Measurements from ENCODE around the gene KRT85.
"Not testable (repeated sequence)": the region's sequence is repeated elsewhere in the genome, so short reads cannot be mapped to it uniquely, and the experiment has no call there.

The KRT85 gene

DNA sequence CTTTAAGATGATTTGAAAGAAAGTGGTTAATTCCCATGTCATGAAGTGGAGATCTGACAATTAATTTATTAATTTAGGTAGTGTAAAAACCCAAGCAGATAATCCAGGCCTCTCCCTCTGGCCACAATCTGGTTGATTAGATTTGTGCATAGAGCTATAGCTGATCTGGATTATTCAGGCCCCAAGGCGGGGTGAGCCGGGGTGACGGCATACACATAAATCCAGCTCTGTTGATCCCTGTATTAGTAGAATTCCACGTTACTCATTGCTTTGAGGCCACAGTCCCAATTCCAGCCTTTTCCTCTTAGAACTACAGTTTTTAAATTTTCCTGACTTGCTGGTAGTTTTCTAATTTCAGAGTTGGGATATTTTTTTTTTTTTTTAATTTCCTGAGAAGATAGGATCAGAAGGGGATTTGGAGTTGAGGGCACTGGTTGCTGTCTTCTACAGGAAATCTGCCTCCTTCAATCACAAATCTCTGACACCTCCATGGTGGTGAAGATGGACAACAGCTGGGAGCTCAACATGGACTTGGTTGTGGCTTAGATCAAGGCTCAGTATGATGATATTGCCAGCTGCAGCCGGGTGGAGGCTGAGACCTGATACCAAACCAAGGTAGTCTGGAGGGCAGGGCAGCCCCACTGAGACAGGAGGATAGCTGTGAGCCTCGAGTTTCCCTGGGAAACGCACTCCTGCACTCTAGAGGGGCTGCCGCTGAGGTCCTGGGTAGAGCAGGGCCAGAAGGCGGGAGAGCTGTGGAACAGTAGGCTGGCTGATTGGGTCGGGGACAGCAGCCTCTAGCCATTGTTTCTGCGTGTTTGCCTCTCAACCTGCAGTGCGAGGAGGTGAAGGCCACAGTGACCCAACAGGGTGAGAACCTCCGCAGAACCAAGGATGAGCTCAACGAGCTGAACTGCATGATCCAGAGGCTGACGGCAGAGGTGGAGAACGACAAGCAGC, 19.4 kb downstream of the KRT85 start:
- DNase-seq (ENCODE audit: low spot score), result no peak

DNA sequence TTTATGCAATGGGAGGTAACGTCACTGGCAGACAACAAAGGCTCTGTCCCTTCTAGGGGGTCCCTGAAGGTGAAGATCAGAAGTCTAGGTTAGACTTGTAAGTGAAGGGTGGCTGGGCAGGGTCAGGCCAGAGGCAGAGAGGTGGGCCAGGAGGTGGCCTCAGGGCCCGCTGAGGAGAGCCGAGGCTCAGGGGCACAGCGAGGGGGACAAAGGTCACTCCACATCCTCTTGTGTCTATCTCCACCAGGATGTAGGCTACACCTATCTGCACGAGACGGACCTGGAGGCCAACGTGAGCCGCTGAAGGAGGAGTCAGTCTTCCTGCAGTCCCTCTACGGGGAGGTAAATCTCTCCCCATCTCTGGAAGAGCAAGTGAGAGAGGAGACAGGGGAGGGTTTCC, 20.3 kb downstream of the KRT85 start:
- no peak for DNase-seq (ENCODE audit: low spot score)

DNA sequence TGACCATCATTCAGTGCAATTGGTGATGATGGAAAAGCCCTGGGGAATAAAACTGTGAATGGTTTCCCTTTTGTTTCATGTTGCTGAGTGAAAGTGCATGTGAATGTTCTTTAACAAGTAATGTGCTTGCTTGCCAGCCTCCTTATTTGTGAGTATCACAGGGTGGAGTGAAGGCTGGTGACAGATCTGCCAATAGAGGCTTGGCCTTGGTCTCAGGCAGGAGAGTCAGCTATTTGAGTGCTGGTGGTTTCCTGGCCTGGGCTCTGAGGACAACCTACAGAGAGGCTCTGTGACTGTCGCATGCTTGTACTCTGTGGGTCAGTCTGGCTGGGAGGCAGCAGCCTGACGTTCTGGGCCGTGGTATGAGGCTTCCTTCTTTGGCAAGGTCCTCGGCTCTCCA, 20.7 kb downstream of the KRT85 start:
- DNase-seq (ENCODE audit: low spot score), result no peak

DNA sequence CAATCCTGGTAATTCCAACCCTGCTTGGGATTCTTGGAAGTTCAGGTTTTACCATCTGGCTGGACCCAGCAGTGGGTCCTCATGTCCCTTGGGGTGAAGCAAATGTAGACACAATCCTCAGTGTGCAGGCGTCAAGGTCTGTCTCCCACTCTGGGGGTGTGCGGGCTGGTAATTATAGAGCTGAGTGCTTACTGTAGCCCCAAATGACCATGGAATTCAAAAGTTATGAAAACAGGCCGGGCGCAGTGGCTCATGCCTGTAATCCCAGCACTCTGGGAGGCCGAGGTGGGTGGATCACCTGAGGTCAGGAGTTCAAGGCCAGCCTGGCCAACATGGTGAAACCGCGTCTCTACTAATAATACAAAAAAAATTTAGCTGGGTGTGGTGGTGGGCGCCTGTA, 22.2 kb downstream of the KRT85 start:
- not testable (repeated sequence) for DNase-seq (ENCODE audit: low spot score)

DNA sequence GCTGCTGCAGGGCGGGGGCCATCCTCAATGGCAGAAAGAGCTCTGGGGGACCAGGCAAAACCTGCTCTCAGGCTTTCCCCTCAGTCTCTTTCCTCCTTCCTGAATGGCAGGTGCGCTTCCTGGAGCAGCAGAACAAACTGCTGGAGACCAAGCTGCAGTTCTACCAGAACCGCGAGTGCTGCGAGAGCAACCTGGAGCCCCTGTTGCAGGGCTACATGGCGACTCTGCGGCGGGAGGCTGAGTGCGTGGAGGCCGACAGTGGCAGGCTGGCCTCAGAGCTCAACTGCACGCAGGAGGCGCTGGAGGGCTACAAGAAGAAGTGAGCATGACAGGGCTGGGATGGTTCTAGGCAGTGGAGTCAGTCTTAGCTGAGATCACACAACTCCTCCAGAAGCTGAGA, 23.2 kb downstream of the KRT85 start:
- no peak for DNase-seq (ENCODE audit: low spot score)

DNA sequence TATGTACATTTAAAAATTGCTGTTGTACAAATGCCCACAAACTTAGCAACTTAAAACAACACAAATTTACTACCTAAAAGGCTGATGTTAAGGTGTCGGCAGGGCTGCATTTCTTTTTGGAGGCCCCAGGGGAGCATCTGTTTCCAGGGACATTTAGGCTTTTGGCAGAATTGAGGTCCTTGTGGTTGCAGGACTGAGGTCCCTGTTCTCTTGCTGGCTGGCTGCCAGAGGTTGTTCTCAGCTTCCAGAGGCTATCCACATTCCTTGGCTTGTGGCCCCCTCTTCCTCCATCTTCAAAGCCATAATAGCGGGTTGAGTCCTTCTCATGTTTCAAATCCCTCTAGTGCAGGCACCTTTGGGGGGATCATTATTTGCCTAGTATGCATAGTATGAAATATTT, 23.7 kb downstream of the KRT85 start:
- no peak for DNase-seq (ENCODE audit: low spot score)

DNA sequence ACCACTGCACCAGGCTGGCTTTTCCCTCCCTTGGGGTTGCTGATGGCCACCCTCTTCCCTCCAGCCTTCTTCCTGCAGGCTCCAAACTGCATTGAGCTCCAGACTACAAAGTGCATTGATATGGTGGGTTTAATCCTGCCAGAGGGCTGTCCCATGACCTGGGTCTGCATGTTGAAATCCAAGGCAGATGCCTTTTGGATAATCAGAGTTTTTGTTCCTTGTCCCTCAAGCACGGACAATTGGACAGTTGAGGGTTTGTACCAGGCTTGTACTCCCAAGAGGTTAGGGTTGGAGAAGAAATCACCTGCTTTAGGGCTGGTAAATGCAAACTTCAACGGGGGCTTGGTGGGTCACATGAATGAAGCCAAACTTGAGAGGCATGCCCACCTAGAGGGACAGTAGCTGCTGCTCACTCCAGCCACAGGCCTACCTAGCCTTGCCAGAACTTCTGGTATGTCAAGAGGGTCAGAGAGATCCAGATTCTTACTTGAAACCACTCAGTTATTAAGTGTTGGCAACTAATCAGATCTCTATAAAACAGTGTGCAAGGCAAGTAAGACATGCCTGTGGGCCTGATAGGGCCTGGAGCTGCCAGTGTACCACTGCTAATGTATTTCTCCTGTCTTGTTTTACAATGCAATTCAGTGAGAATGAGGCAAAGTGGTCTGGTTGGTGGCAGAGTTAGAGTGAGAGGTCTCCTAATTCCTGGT, 24.3 kb downstream of the KRT85 start:
- no peak for DNase-seq (ENCODE audit: low spot score)

DNA sequence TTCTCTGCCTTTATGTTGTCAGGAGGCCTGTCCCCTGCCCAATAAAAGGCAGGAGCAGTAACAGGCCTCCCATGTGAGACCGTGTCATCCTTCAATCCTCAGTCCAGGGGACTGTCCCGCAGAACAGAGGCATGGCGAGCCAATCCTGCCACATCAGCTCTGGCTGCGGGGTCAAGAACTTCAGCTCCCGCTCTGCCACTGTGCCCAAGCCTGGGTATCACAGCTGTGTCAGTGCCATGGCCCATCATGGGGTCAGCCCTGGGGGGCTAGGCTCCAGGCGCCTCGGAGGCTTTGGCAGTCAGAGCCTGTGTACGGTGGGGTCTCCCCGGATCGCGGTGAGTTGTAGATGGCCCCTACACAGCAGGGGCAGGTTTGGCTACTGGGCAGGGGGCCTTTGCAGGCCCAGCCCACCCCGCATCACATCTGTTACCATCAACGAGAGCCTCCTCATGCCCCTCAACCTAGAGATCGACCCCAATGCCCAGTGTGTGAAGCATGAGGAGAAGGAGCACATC, 26.2 kb downstream of the KRT85 start:
- no peak for DNase-seq (ENCODE audit: low spot score)

DNA sequence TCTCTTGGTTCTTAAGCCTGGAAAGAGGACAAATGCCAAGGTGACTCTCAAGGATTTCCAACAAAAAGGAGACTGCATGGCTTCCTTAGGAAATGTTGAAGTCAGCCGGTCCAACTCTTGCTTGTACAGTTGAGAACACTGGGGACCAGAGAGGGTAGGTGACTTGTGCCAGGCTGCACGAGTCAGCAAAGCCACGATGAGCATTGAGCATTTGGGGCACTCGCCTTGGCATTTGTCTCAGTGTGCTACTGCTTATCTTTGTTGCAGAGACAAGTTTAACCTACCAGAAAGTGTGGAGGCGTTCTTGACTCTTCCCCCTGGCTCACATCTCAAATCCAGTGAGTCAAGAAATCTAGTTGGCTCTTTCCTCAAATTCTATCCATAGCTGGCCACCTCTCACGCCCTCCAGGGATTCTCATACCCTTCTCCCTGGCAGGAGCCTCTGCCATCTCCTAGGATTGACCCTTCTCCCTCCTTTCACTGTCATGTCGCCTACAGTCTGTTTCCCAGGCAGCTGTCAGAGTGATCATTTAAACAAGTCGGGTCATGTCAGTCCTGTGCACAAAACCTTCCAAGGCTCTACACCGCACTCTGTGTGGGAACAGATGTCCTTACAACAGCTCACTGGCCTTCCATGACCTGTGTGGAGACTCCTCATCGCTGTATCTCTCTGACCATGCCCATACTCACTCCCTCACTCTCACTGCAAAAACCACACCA, 28.9 kb downstream of the KRT85 start:
- DNase-seq (ENCODE audit: low spot score), result no peak

DNA sequence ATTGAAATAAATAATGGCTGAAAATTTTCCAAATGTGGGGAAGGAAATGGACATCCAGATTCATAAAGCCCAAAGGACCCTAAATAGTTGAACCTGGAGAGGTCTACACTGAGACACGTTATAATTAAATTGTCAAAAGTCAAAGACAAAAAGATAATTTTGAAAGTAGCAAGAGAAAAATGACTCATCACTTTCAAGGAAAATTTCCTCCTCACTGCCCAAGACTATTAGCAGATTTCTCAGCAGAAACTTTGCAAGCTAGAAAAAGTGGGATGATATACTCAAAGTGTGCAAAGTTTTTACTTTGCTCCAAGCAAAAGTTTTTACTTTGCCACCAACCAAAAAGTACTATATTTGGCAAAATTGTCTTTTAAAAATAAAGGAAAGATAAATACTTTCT, 30.2 kb downstream of the KRT85 start:
- DNase-seq (ENCODE audit: low spot score), result no peak

DNA sequence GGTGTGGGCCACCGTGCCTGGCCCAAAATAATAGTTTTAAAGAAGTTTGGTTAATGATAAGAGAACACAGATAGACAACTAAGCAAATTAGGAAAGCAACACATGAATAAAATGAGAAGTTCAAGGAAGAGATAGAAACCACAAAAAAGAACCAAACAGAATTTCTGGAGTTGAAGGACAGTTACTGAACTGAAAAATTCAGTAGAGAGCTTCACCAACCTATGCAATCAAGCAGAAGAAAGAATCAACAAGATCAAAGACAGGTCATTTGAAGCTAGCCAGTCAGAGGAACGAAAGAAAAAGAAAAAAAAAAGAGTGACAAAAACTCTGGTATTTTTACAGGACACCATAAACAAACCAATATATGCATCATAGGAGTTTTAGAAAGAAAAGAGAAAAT, 30.6 kb downstream of the KRT85 start:
- no peak for DNase-seq (ENCODE audit: low spot score)

DNA sequence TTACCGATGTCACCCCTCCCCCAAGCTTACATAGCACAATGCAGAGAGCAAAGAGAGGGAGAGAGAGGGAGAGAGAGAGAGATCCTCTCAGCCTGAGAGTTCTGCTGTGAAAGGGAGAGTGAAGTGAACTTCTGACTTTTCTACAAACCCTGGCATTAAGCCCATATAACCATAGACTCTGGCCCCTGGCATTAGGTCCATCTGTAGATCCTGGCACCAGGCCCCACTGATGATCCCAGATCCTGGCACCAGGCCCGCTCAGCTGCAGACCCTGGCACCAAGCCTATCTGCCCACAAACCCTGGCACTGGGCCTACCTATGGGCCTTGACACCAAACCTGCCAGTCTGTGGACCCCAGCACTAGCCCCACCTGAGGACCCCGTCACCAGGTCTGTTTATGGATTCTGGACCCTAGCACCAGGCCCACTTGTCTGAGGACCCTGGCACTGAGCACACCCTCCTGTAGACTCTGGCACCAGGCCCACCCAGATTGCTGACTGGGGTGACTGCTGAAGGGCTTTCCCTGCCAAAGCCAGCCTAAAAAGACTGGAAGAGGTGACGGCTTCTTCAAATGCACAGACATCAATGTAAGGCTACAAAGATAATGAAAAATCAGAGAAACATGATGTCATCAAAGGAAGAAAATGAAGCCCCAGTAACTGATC, 31.6 kb downstream of the KRT85 start:
- DNase-seq (ENCODE audit: low spot score), result no peak

DNA sequence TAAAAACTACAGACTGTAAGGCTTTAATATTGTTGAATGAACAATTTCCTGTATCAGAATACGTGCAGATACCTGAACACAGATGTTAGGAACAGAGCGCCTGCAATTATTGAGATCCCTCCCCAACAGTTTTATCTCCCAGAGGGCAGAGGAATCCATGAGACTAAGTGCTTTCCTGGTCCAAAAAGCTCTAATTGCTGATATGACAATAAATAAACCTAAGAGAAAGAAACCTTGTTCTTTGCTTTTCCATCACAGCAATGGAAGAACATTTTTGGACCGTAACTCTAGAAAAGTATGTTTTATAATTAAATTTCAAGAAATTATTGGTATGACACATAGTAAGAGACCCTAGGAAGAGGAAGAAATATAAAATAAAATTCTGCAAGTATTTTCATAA, 33.1 kb downstream of the KRT85 start:
- DNase-seq (ENCODE audit: low spot score), result no peak

DNA sequence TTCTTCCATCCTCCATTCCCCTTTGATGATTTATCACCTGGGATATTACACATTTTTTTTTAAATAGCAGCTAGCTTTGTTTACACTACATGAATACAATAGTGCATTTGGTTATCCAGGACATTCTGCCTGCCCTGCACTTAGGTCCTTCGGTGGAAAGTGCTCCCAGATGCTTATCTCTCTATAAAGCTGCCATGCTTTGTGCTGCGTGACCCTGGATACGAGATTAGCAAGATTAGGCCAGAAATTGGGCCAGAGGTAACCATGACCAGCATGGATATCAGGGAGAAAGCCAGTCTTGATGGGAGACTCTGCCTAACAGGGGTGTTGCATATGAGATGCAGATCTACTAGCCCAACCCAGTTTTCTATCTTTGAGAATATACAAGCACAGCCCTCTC, 34.0 kb downstream of the KRT85 start:
- no peak for DNase-seq (ENCODE audit: low spot score)

DNA sequence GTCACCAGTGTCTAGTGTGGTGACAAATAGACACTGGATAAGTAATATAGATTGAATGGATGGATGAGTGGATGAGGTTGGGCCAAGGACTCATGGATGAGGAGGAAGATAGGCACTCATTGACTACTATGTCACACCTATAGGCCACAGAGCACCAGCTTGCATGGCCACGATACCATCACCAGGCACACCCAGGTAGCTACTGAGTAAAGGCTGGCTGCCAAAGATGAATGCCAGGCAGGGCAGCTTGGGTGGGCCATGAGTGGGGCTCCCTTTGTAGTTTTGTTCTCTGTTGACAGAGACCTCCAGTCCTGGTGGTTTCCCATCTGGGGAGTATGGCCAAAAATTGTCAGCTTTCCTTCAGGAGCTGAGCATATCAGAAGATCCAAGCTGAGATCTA, 34.9 kb downstream of the KRT85 start:
- DNase-seq (ENCODE audit: low spot score), result no peak

DNA sequence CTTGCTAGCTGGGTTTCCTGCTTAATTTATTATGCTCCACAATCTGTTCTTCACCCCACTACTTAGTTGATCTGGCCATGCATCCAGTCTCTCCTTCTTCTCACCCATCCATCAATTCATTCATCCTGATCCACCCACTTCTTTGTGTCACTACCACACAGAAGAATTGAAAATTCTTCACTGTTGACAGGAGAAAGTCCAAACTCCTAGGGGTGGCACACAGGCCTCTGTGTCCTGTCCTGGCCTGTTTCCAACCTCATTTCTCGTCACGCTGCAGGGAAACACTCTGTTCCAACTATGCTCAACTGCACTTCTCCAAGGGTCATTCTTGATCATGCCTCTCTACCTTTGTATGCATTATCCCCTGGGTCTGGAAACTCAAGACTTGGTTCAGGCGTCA, 35.4 kb downstream of the KRT85 start:
- no peak for DNase-seq (ENCODE audit: low spot score)

DNA sequence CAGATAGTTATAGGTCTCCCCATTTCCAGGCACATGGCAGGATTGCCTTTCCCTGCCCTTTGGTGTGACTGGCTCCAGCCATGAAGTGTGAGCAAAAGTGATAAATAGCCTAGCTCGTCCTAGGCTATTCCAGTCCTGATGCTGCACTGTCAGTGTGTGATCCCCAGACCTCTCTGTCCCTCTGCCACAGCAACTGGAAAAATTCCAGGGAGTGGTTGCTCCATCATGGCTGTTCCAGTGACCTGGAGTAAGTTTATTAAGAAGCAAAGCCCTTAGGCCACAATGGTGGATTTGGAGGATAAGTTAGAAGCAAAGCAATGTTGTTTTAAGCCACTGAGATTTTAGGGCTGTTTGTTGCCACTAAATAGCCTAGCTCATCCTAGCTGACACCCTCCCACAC, 36.2 kb downstream of the KRT85 start:
- no peak for DNase-seq (ENCODE audit: low spot score)

DNA sequence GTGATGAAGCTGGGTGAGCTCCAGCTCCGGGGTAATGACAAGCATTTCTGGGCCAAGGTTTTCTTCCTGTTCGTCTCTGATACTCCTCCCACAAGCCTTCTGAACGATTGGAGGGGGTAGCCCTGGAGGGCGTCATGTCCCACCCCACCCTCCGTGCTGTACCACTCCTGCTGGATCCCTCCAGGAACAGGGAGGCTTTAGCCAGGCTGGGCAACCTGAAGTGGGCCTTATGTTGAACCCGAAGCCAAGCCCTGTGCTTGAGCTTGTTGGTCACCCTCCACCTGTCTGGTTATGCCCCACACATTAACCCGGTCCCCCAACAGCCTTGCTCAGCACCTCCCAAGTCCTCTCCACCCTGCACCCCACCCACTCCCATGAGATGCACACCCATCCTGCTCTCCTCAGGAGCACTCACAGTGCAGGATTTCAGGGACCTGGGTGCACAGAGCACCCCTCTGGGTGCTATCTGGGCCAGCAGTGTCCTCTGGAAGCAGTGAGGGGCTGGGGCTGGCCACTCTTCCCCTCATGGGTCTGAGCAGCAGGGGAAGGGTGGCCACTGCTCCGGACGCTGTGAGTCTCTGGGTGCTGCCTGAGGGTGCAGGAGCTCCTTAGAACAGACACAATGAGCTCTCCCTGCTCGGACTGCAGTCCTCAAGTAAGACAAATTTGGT, 39.3 kb downstream of the KRT85 start:
- DNase-seq (ENCODE audit: low spot score), result no peak

DNA sequence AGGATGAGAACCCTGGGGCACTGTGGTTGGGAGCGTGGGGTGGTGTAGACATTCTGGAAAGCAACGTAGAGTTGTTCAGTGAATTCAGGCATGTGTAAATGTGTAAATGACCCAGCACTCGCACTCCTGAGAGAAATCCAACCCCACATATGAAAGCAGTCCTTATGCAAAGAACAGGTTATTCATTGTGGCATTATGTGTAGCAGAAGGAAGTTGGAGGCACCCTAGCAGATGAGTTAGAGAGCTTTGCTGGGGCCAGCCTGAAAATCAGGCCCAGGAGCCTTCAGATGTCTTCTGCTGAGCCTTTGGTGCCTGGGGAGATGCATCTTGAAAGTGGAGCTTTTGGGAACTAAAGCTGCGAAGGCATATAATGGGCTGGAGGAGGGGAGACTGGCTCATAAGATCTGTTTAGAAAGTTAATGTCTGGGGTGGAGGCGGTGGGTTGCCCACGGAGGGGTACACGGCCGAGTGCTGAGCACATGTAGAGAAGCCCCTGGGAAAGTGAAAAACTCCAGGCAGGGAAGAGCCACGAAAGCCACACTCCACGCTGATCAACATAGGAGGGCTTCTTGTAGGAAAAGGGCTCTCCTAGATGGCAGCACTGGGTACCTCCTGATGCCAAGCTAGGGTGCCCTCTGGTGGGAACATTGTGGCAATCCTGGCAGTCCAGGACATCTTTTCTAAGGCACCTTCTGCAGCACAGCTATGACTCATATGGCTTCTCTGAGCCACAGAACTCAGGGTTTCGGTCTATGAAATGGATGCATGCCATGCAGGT, 40.0 kb downstream of the KRT85 start:
- peak; percentile 76 for DNase-seq (ENCODE audit: low spot score)

DNA sequence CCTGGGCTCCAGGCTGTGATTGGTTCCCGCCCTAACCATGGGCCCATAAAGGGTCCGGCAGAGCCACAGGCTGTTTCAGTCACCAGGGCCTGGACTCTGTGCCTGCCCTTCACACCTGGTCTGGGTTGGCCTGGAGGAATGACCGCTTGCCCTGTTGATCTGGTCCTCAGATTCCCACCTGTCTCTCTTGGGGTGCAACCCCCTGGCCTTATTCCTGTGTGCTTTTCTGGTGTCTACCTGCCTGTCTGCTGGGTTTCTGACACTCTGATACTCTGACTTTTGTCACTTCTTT, 43.2 kb downstream of the KRT85 start:
- no peak for DNase-seq (ENCODE audit: low spot score)
